Mesothelial cell of epicardium (in vitro differentiated cells): Measurements from ENCODE around the gene AMN1. TPM values are rescaled to one million over a fixed set of nuclear protein-coding genes. Genes with fewer than 3 reads are reported as not detected.
"Not testable (repeated sequence)": the region's sequence is repeated elsewhere in the genome, so short reads cannot be mapped to it uniquely, and the experiment has no call there.

ENCODE experiments used
- DNase-seq, 2 experiments: peaks; one replicate each; pipeline ENCODE4 v3.0.0; 2021; ENCODE audit warnings: low spot score in 2 of 2; ENCODE audit not compliant: unreplicated experiment in 2 of 2
- H3K27ac Mint-ChIP-seq: 2 replicates; pipeline ENCODE4 v1.8.0; 2021; ENCODE audit warnings: mixed read lengths
- H3K27me3 Mint-ChIP-seq: 2 replicates; pipeline ENCODE4 v1.8.0; 2021; ENCODE audit warnings: low read depth, mixed read lengths
- H3K36me3 Mint-ChIP-seq: 2 replicates; pipeline ENCODE4 v1.8.0; 2021; ENCODE audit warnings: mixed read lengths
- H3K4me1 Mint-ChIP-seq: 2 replicates; pipeline ENCODE4 v1.8.0; 2021; ENCODE audit warnings: mixed read lengths
- H3K4me3 Mint-ChIP-seq: 2 replicates; pipeline ENCODE4 v1.8.0; 2021; ENCODE audit warnings: mild to moderate bottlenecking, moderate library complexity, mixed read lengths
- H3K9me3 Mint-ChIP-seq: 2 replicates; pipeline ENCODE4 v1.8.0; 2021; ENCODE audit warnings: mixed read lengths
- total RNA-seq: library from RNA; stranded (reverse); gene quantifications from 3 replicates; pipeline ENCODE4 v1.2.1, GENCODE V29; 2021
- TF ChIP-seq, protein P1 (sequence below): fragments of 200-600 bp; sonication (generic); IDR thresholded peaks from one replicate; pipeline ENCODE4 v1.5.0; 2021; ENCODE audit warnings: antibody characterized with exemption; ENCODE audit not compliant: unreplicated experiment

The AMN1 gene
- total RNA-seq, 1 donor from 2014 or later: 15.3 TPM

DNA sequence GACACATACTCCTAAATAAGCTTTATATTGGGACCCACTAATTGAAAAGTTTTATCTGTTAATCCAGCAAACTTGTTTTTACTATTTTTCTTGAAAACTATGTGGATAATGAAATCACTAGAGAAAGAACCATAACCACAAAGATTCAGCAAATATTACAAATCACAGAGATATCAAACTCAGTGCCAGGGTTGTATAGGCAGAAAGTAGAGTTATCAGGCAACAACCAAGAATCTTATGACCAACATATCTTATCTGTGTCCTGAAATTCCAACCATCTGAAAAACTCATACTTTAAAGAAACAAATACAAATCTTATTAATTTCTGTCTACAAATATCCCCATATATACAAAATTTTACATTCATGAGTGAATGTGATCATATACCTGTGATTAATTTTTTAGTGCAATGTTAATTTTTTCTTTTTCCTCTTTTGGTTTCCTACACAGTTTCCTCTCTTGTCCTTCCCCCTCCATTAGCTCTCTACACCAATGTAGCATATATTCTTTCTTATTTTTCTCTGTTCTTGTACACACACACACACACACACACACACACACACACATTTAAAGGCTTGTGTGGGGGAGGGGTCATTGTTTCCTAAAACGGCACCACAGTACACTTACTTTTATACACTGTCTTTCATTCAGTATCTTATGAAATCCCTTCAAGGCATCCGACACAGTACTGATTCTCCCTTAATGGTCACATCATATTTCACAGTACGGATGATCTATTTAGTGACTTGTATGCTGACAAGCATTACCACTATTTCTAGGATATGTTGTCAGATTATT, 18.6 kb downstream of the AMN1 start:
- Mint-ChIP-seq H3K36me3 (peaks cover 31% of the 10 kb centered on the region), H3K4me1 (peaks cover 11% of the 10 kb centered on the region)
- no peak for DNase-seq

DNA sequence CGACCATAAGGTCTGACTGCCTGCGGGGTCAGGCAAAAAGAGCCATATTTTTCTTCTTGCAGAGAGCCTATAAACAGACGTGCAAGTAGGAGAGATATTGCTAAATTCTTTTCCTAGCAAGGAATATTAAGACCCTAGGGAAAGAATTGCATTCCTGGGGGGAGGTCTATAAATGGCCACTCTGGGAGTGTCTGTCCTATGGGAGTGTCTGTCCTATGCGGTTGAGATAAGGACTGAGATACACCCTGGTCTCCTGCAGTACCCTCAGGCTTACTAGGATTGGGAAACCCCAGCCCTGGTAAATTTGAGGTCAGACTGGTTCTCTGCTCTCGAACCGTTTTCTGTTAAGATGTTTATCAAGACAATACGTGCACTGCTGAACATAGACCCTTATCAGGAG, 20.7 kb downstream of the AMN1 start:
- not testable (repeated sequence) for H3K4me1 Mint-ChIP-seq, H3K4me3 Mint-ChIP-seq, DNase-seq, H3K27ac Mint-ChIP-seq, H3K27me3 Mint-ChIP-seq
- peaks cover 31% of the 10 kb centered on the region for H3K36me3 Mint-ChIP-seq
- H3K9me3 Mint-ChIP-seq: peaks cover 23% of the 10 kb centered on the region

More for the DNA sequence above, 18.6 kb downstream of the AMN1 start:
- no peak overlapping the region for H3K4me3 Mint-ChIP-seq
- H3K9me3 Mint-ChIP-seq: peaks cover 23% of the 10 kb centered on the region
- no peak overlapping the region for H3K27ac Mint-ChIP-seq
- no peaks in the 10 kb centered on the region for H3K27me3 Mint-ChIP-seq
- TF ChIP-seq, protein P1, sequence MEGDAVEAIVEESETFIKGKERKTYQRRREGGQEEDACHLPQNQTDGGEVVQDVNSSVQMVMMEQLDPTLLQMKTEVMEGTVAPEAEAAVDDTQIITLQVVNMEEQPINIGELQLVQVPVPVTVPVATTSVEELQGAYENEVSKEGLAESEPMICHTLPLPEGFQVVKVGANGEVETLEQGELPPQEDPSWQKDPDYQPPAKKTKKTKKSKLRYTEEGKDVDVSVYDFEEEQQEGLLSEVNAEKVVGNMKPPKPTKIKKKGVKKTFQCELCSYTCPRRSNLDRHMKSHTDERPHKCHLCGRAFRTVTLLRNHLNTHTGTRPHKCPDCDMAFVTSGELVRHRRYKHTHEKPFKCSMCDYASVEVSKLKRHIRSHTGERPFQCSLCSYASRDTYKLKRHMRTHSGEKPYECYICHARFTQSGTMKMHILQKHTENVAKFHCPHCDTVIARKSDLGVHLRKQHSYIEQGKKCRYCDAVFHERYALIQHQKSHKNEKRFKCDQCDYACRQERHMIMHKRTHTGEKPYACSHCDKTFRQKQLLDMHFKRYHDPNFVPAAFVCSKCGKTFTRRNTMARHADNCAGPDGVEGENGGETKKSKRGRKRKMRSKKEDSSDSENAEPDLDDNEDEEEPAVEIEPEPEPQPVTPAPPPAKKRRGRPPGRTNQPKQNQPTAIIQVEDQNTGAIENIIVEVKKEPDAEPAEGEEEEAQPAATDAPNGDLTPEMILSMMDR: no peak

DNA sequence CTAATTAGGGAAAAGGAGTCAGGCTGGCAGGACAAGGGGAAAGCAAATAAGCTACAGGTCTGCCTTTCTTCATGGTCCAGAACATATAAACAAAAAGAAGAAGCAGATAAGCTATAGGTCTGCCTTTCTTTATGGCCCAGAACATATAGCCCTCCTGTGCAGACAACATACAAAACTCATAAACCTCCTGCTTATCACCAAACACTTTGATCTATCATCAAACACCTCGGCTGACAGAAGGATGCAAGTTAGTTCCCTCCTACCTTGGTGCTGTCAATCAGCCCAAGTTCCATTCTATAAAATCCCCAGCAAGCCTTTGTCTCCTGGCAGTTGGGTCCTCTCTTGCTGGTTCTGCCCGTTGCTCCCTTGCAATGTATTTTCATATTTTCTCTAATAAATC, 23.2 kb downstream of the AMN1 start:
- Mint-ChIP-seq H3K9me3 (peaks cover 23% of the 10 kb centered on the region), H3K4me3 (no peak overlapping the region), H3K27ac (no peak overlapping the region), H3K36me3 (peaks cover 33% of the 10 kb centered on the region), H3K27me3 (no peaks in the 10 kb centered on the region), H3K4me1 (peaks cover 4% of the 10 kb centered on the region)
- DNase-seq: no peak
- TF ChIP-seq, protein P1: no peak

DNA sequence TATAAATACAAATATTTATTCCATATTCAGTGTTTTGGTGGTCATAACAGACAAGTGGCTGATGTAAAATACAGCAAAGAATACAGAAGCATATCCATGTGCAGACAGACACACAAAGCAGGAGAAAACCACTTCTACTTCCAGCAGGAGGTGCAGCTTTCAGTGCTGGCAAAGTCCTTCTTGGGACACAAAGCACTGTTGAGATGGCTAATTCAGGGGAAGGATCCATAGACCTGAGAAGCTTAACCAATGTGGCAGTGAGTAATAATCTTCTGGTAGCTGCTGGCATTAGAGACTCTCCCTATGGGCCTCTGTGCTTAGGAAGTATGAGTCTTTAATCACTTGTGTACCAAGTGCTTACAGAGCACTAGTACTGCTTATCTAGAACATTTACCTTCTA, 26.8 kb downstream of the AMN1 start:
- H3K27ac Mint-ChIP-seq: no peak overlapping the region

DNA sequence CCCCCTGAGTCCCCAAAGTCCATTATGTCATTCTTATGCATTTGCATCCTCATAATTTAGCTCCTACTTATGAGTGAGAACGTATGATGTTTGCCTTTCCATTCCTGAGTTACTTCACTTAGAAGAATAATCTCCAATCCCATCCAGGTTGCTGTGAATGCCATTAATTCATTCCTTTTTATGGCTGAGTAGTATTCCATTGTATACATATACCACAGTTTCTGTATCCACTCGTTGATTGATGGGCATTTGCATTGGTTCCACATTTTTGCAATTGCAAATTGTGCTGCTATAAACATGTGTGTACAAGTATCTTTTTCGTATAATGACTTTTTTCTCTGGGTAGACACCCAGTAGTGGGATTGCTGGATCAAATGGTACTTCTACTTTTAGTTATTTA, 38.9 kb downstream of the AMN1 start:
- H3K4me1 Mint-ChIP-seq, DNase-seq, H3K27me3 Mint-ChIP-seq, H3K4me3 Mint-ChIP-seq, H3K27ac Mint-ChIP-seq: not testable (repeated sequence)
- Mint-ChIP-seq H3K9me3 (peaks cover 24% of the 10 kb centered on the region), H3K36me3 (peaks cover 52% of the 10 kb centered on the region)

More for the DNA sequence above, 26.8 kb downstream of the AMN1 start:
- TF ChIP-seq, protein P1: no peak
- DNase-seq: no peak
- peaks cover 28% of the 10 kb centered on the region for H3K36me3 Mint-ChIP-seq
- H3K4me3 Mint-ChIP-seq: no peak overlapping the region
- H3K4me1 Mint-ChIP-seq: no peaks in the 10 kb centered on the region
- H3K9me3 Mint-ChIP-seq: peaks cover 2% of the 10 kb centered on the region
- H3K27me3 Mint-ChIP-seq: no peaks in the 10 kb centered on the region

DNA sequence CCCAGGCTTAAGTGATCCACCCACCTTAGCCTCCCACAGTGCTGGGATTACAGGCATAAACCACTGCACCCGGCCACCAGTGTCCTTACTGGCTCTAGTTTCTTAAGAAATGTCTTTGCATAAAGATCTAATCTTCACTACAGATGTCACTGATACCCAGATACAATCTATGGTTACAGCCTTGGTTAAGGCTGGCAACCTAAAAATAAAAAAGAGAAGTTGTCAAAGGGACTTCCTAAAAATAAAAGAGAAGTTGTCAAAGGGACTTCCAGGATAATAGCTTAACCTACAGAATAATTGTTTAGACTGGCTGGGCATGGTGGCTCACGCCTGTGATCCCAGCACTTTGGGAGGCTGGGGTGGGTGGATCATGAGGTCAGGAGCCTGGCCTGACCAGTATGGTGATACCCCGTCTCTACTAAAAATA, 41.7 kb downstream of the AMN1 start:
- Mint-ChIP-seq H3K27ac (no peak overlapping the region), H3K27me3 (no peaks in the 10 kb centered on the region), H3K4me1 (no peaks in the 10 kb centered on the region), H3K4me3 (no peak overlapping the region), H3K9me3 (peaks cover 36% of the 10 kb centered on the region), H3K36me3 (peaks cover 71% of the 10 kb centered on the region)
- no peak for DNase-seq
- TF ChIP-seq, protein P1: no peak

DNA sequence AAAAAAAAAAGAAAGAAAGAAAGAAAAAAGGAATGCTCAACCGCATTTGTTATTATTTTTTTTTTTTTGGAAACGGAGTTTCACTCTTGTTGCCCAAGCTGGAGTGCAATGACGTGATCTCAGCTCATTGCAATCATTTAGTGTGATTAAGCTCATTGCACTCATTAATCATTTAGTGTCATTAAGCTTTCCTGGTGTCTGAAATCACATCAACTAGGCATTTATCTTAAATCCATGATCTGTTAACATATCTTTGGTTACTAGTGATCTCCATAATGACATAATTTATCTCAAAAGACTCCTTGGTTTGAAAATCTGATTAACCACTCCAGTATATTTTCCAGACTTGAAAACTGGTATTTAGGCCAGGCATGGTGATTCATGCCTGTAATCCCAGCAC, 43.0 kb downstream of the AMN1 start:
- Mint-ChIP-seq H3K9me3 (peaks cover 34% of the 10 kb centered on the region), H3K27ac (no peak overlapping the region), H3K4me1 (no peaks in the 10 kb centered on the region), H3K4me3 (no peak overlapping the region), H3K36me3 (peaks cover 69% of the 10 kb centered on the region), H3K27me3 (no peaks in the 10 kb centered on the region)
- DNase-seq: no peak
- TF ChIP-seq, protein P1: no peak
